ENCODE measurements around the gene RER1.

Gene RER1

GRCh38 chr1:2392686-2393085 lies 1.0 kb downstream of the RER1 start:
- H3K27ac ChIP-seq = peak overlapping the region; percentile 90
- TF ChIP-seq ZFX (IDR thresholded peaks at IDR 0.05) = no peak
- TF ChIP-seq CTCF (conservative IDR thresholded peaks at IDR 0.05) = no peak

GRCh38 chr1:2393471-2393877 lies 1.8 kb downstream of the RER1 start:
- TF ChIP-seq ZFX (IDR thresholded peaks at IDR 0.05) = no peak
- TF ChIP-seq CTCF (conservative IDR thresholded peaks at IDR 0.05) = no peak
- H3K27ac ChIP-seq = 0 out of 2 replicates have a peak overlapping the region, but pooled peaks have one; percentile 2

GRCh38 chr1:2394220-2394619 lies 2.6 kb downstream of the RER1 start:
- H3K27ac ChIP-seq = no peak overlapping the region
- TF ChIP-seq CTCF (conservative IDR thresholded peaks at IDR 0.05) (no peak), ZFX (IDR thresholded peaks at IDR 0.05) (no peak)

- TF ChIP-seq CTCF (conservative IDR thresholded peaks at IDR 0.05) = no peak
- H3K27ac ChIP-seq = no peak overlapping the region
These were observed 3.1 kb downstream of the RER1 start for GRCh38 chr1:2394761-2395160.

GRCh38 chr1:2395245-2395644 lies 3.6 kb downstream of the RER1 start:
- no peak for TF ChIP-seq ZFX (IDR thresholded peaks at IDR 0.05)
- no peak for TF ChIP-seq CTCF (conservative IDR thresholded peaks at IDR 0.05)
- no peak overlapping the region for H3K27ac ChIP-seq

- TF ChIP-seq ZFX (IDR thresholded peaks at IDR 0.05) (no peak), CTCF (conservative IDR thresholded peaks at IDR 0.05) (no peak)
- H3K27ac ChIP-seq = no peak overlapping the region
These were observed 4.4 kb downstream of the RER1 start for GRCh38 chr1:2396059-2396458.

GRCh38 chr1:2396476-2396875 lies 4.8 kb downstream of the RER1 start:
- TF ChIP-seq CTCF (conservative IDR thresholded peaks at IDR 0.05) (no peak), ZFX (IDR thresholded peaks at IDR 0.05) (no peak)
- no peak overlapping the region for H3K27ac ChIP-seq

Data from C4-2B (cell line).